Type B pancreatic cell (in vitro differentiated cells): ENCODE data around the gene C2orf49. TPM values are rescaled to one million over a fixed set of nuclear protein-coding genes. Genes with fewer than 3 reads are reported as not detected.

Source experiments
- DNase-seq: peaks from one replicate; pipeline ENCODE4 v3.0.0; 2021; ENCODE audit warnings: mixed read lengths; ENCODE audit not compliant: unreplicated experiment; ENCODE audit errors: extremely low spot score
- H3K27ac Mint-ChIP-seq: 2 replicates; pipeline ENCODE4 v1.8.0; 2021; ENCODE audit warnings: mild to moderate bottlenecking, mixed read lengths
- H3K27me3 Mint-ChIP-seq: 2 replicates; pipeline ENCODE4 v1.8.0; 2021; ENCODE audit warnings: mixed read lengths
- H3K36me3 Mint-ChIP-seq: 2 replicates; pipeline ENCODE4 v1.8.0; 2021; ENCODE audit warnings: mixed read lengths
- H3K4me1 Mint-ChIP-seq: one replicate; pipeline ENCODE4 v1.8.0; 2021; ENCODE audit warnings: mixed read lengths; ENCODE audit not compliant: unreplicated experiment
- H3K4me3 Mint-ChIP-seq: 2 replicates; pipeline ENCODE4 v1.8.0; 2021; ENCODE audit warnings: mild to moderate bottlenecking, mixed read lengths
- H3K9me3 Mint-ChIP-seq: 2 replicates; pipeline ENCODE4 v1.8.0; 2021; ENCODE audit warnings: mixed read lengths
- CTCF ChIP-seq: fragments of 200-600 bp; sonication (generic); conservative IDR thresholded peaks from 2 replicates; pipeline ENCODE4 v1.5.0; 2021; ENCODE audit warnings: antibody characterized with exemption, mild to moderate bottlenecking
- long read RNA-seq: library from polyadenylated mRNA; unstranded; transcript quantifications from one replicate; pipeline ENCODE4 v2.0.0, GENCODE V29; 2020
- total RNA-seq: library from RNA; stranded (reverse); gene quantifications from 2 replicates; pipeline ENCODE4 v1.2.1, GENCODE V29; 2021; ENCODE audit warnings: low replicate concordance

The C2orf49 gene
- total RNA-seq = 23.5 and 25.8 TPM in 2 replicates
- long read RNA-seq, full-length matches to known transcripts = 8 of 10 reads
- long read RNA-seq, partial matches to known transcripts = 1 of 10 reads
- long read RNA-seq, other reads (novel, unspliced or antisense) = 1 of 10 reads

- peak within 1 kb of the TSS; percentile 100 for H3K27ac Mint-ChIP-seq
- H3K4me1 Mint-ChIP-seq = peaks cover 20% of the 10 kb centered on the region
- H3K27me3 Mint-ChIP-seq = no peaks in the 10 kb centered on the region
- H3K4me3 Mint-ChIP-seq = peak within 1 kb of the TSS; percentile 97
- H3K9me3 Mint-ChIP-seq = no peaks in the 10 kb centered on the region
- peaks cover 3% of the 10 kb centered on the region for H3K36me3 Mint-ChIP-seq
- DNase-seq = peak; percentile 92
- no peak for TF ChIP-seq CTCF
Measured at GRCh38 chr2:105337122-105338019, at the start of gene C2orf49. TSS of gene C2orf49 (plus strand) at chr2:105337540. CDS start at chr2:105337588, 48 bp downstream.

- DNase-seq = no peak
- Mint-ChIP-seq H3K9me3 (no peaks in the 10 kb centered on the region), H3K27ac (no peak overlapping the region), H3K36me3 (peaks cover 18% of the 10 kb centered on the region), H3K4me1 (peaks cover 5% of the 10 kb centered on the region), H3K27me3 (no peaks in the 10 kb centered on the region), H3K4me3 (no peak overlapping the region)
- peak; percentile 72 for TF ChIP-seq CTCF
Measured at GRCh38 chr2:105287692-105288091, 49.6 kb upstream of the C2orf49 start.

DNA sequence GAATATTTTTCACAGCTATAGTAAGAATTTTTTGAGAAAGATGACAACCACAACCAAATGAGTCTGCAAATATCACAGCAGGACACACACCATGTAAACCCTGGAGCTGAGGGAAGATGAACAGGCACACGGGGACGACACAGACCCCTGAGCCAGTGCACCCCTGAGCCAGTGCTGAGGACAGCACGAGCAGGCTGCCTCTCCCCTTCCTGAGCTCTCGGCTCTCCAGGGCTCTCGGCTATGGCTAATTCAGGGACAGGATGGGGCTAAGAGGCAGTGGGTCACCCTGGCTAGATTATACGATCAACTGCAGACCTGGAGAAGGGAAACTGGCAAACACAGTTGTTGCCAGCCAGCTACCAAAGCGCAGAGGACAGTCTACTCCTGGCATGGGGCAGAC is 49.2 kb upstream of the C2orf49 start:
- DNase-seq = no peak
- TF ChIP-seq CTCF = no peak
- H3K4me1 Mint-ChIP-seq = peaks cover 9% of the 10 kb centered on the region
- no peaks in the 10 kb centered on the region for H3K9me3 Mint-ChIP-seq
- H3K4me3 Mint-ChIP-seq = no peak overlapping the region
- H3K27me3 Mint-ChIP-seq = no peaks in the 10 kb centered on the region
- no peak overlapping the region for H3K27ac Mint-ChIP-seq
- peaks cover 18% of the 10 kb centered on the region for H3K36me3 Mint-ChIP-seq

DNA sequence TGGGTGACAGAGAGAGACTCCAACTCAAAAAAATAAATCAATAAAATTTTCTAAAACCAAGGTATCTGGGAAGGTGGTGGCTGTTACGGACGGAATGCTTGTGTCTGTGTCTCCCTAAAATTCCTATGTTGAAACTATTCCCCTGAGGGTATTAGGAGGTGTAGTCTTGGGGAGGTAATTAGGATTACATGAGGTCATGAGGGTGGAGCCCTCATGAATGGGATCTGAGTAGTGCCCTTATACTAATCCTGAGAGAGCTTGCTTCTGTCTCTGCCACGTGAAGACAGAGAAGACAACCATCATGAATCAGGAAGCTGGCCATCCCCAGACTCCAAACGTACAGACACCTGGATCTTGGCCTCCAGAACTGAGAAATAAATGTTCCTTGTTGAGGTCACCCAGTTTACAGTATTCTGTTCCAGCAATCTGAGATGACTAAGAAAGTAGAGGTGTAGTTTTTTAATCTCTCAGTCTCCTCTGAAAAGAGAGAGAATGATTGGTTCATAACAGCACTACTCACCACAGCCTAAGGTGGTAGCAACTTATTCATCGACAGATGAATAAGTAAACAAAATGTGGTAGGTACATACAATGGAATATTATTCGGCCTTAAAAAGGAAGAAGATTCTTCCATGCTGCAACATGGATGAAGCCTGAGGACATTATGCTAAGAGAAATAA is 46.2 kb upstream of the C2orf49 start:
- no peak overlapping the region for H3K27ac Mint-ChIP-seq
- H3K4me1 Mint-ChIP-seq = peaks cover 27% of the 10 kb centered on the region
- no peak for TF ChIP-seq CTCF
- no peak for DNase-seq
- H3K36me3 Mint-ChIP-seq = peaks cover 13% of the 10 kb centered on the region
- H3K9me3 Mint-ChIP-seq = no peaks in the 10 kb centered on the region
- no peak overlapping the region for H3K4me3 Mint-ChIP-seq
- no peaks in the 10 kb centered on the region for H3K27me3 Mint-ChIP-seq

GRCh38 chr2:105291981-105292380 is 45.4 kb upstream of the C2orf49 start:
- no peak overlapping the region for H3K4me3 Mint-ChIP-seq
- TF ChIP-seq CTCF = no peak
- no peaks in the 10 kb centered on the region for H3K9me3 Mint-ChIP-seq
- DNase-seq = no peak
- H3K27ac Mint-ChIP-seq = no peak overlapping the region
- peaks cover 32% of the 10 kb centered on the region for H3K4me1 Mint-ChIP-seq
- no peaks in the 10 kb centered on the region for H3K27me3 Mint-ChIP-seq
- peaks cover 15% of the 10 kb centered on the region for H3K36me3 Mint-ChIP-seq
